ENCODE data around the gene ADARB1. TPM values are rescaled to one million over a fixed set of nuclear protein-coding genes. Genes with fewer than 3 reads are reported as not detected.

Gene ADARB1
- total and polyA plus RNA-seq, 5 donors: 9.1 to 23.8 (median 19.2) TPM

GRCh38 chr21:45178971-45179370 is 104.6 kb downstream of the ADARB1 start:
- Histone ChIP-seq H3K9me3 (ENCODE audit: control insufficient read depth, low read length) (no peaks in the 10 kb centered on the region), H3K4me1 (ENCODE audit: control insufficient read depth, insufficient read depth, low read length) (no peaks in the 10 kb centered on the region), H3K27me3 (ENCODE audit: control insufficient read depth, insufficient read depth) (no peaks in the 10 kb centered on the region), H3K27ac (ENCODE audit: low read length) (no peak overlapping the region), H3K4me3 (ENCODE audit: low read length) (no peak overlapping the region)
- DNase-seq: no peak
- WGBS: 87% methylated on average over 11 of the region's 11 CpGs
- intact Hi-C loops (cut with DNase I): no loop called here
- no peak for ATAC-seq

GRCh38 chr21:45179568-45180245 is 105.3 kb downstream of the ADARB1 start:
- Histone ChIP-seq H3K9me3 (ENCODE audit: control insufficient read depth, low read length) (no peaks in the 10 kb centered on the region), H3K27me3 (ENCODE audit: control insufficient read depth, insufficient read depth) (no peaks in the 10 kb centered on the region), H3K4me3 (ENCODE audit: low read length) (no peak overlapping the region), H3K27ac (ENCODE audit: low read length) (no peak overlapping the region), H3K4me1 (ENCODE audit: control insufficient read depth, insufficient read depth, low read length) (no peaks in the 10 kb centered on the region)
- ATAC-seq (peak in 1 of 2 donors; percentile 16), DNase-seq (no peak)
- WGBS: 93% methylated on average over 20 of the region's 20 CpGs
- intact Hi-C loops (cut with DNase I): no loop called here

DNA sequence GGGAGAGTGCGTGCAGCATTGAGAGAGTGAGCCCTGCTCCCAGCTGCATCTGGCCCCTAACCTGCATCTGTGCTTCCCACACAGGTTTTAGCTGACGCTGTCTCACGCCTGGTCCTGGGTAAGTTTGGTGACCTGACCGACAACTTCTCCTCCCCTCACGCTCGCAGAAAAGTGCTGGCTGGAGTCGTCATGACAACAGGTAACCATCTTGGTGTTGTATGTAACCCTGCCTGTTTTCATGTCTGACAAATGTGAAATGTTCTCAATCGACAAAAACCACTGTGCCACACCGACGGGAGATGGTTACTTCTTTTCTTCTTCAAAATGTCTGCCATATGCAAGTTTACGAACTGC is 105.8 kb downstream of the ADARB1 start:
- Histone ChIP-seq H3K27ac (ENCODE audit: low read length) (no peak overlapping the region), H3K27me3 (ENCODE audit: control insufficient read depth, insufficient read depth) (no peaks in the 10 kb centered on the region), H3K4me1 (ENCODE audit: control insufficient read depth, insufficient read depth, low read length) (no peaks in the 10 kb centered on the region), H3K9me3 (ENCODE audit: control insufficient read depth, low read length) (no peaks in the 10 kb centered on the region), H3K4me3 (ENCODE audit: low read length) (no peak overlapping the region)
- ATAC-seq (no peak), DNase-seq (no peak)
- WGBS: 91% methylated on average over 11 of the region's 11 CpGs
- intact Hi-C loops (cut with DNase I): no loop called here

- intact Hi-C loops (cut with DNase I): no loop called here
- 81% methylated on average over 1 of the region's 1 CpG for WGBS
- ATAC-seq (no peak), DNase-seq (no peak)
- no peaks in the 10 kb centered on the region for H3K9me3 ChIP-seq (ENCODE audit: control insufficient read depth, low read length)
- no peaks in the 10 kb centered on the region for H3K27me3 ChIP-seq (ENCODE audit: control insufficient read depth, insufficient read depth)
- no peaks in the 10 kb centered on the region for H3K4me1 ChIP-seq (ENCODE audit: control insufficient read depth, insufficient read depth, low read length)
- H3K4me3 ChIP-seq (ENCODE audit: low read length): no peak overlapping the region
- no peak overlapping the region for H3K27ac ChIP-seq (ENCODE audit: low read length)
Measured at GRCh38 chr21:45182958-45183357, 108.6 kb downstream of the ADARB1 start.

GRCh38 chr21:45183852-45184251 is 109.5 kb downstream of the ADARB1 start:
- 76% methylated on average over 2 of the region's 2 CpGs for WGBS
- intact Hi-C loops (cut with DNase I): no loop called here
- Histone ChIP-seq H3K27me3 (ENCODE audit: control insufficient read depth, insufficient read depth) (no peaks in the 10 kb centered on the region), H3K4me3 (ENCODE audit: low read length) (no peak overlapping the region), H3K4me1 (ENCODE audit: control insufficient read depth, insufficient read depth, low read length) (no peaks in the 10 kb centered on the region), H3K27ac (ENCODE audit: low read length) (no peak overlapping the region), H3K9me3 (ENCODE audit: control insufficient read depth, low read length) (no peaks in the 10 kb centered on the region)
- no peak for ATAC-seq
- DNase-seq: no peak

DNA sequence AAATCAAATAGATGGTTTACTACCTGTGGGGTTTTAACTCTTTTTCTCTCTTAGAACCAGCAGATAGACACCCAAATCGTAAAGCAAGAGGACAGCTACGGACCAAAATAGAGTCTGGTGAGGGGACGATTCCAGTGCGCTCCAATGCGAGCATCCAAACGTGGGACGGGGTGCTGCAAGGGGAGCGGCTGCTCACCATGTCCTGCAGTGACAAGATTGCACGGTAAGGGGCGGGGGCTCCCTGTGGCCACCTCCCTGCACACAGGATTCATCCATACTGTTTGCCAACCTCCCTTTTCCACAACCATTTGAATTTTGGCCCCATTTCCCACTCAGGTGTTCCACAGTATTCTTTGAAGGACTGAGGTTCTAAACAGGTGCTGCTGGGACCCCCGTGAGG is 110.5 kb downstream of the ADARB1 start:
- Histone ChIP-seq H3K27ac (ENCODE audit: low read length) (no peak overlapping the region), H3K4me1 (ENCODE audit: control insufficient read depth, insufficient read depth, low read length) (no peaks in the 10 kb centered on the region), H3K4me3 (ENCODE audit: low read length) (no peak overlapping the region), H3K9me3 (ENCODE audit: control insufficient read depth, low read length) (no peaks in the 10 kb centered on the region), H3K27me3 (ENCODE audit: control insufficient read depth, insufficient read depth) (no peaks in the 10 kb centered on the region)
- 95% methylated on average over 11 of the region's 11 CpGs for WGBS
- peak in 1 of 3 donors; percentile 6 for DNase-seq
- no peak for ATAC-seq
- intact Hi-C loops (cut with DNase I): no loop called here

- no peak for ATAC-seq
- Histone ChIP-seq H3K4me1 (ENCODE audit: control insufficient read depth, insufficient read depth, low read length) (no peaks in the 10 kb centered on the region), H3K27me3 (ENCODE audit: control insufficient read depth, insufficient read depth) (no peaks in the 10 kb centered on the region), H3K4me3 (ENCODE audit: low read length) (no peak overlapping the region), H3K27ac (ENCODE audit: low read length) (no peak overlapping the region), H3K9me3 (ENCODE audit: control insufficient read depth, low read length) (no peaks in the 10 kb centered on the region)
- WGBS: 99% methylated on average over 1 of the region's 1 CpG
- no peak for DNase-seq
- intact Hi-C loops (cut with DNase I): no loop called here
Measured at GRCh38 chr21:45186709-45187108, 112.3 kb downstream of the ADARB1 start.

GRCh38 chr21:45187646-45188045 is 113.3 kb downstream of the ADARB1 start:
- DNase-seq (no peak), ATAC-seq (no peak)
- H3K27ac ChIP-seq (ENCODE audit: low read length): no peak overlapping the region
- intact Hi-C loops (cut with DNase I): no loop called here
- no peaks in the 10 kb centered on the region for H3K4me1 ChIP-seq (ENCODE audit: control insufficient read depth, insufficient read depth, low read length)
- H3K4me3 ChIP-seq (ENCODE audit: low read length): no peak overlapping the region
- H3K9me3 ChIP-seq (ENCODE audit: control insufficient read depth, low read length): no peaks in the 10 kb centered on the region
- H3K27me3 ChIP-seq (ENCODE audit: control insufficient read depth, insufficient read depth): no peaks in the 10 kb centered on the region
- 98% methylated on average over 1 of the region's 1 CpG for WGBS

- no peak overlapping the region for H3K27ac ChIP-seq (ENCODE audit: low read length)
- DNase-seq (no peak), ATAC-seq (no peak)
- 100% methylated on average over 2 of the region's 2 CpGs for WGBS
- no peaks in the 10 kb centered on the region for H3K4me1 ChIP-seq (ENCODE audit: control insufficient read depth, insufficient read depth, low read length)
- H3K27me3 ChIP-seq (ENCODE audit: control insufficient read depth, insufficient read depth): no peaks in the 10 kb centered on the region
- no peaks in the 10 kb centered on the region for H3K9me3 ChIP-seq (ENCODE audit: control insufficient read depth, low read length)
- intact Hi-C loops (cut with DNase I): no loop called here
- H3K4me3 ChIP-seq (ENCODE audit: low read length): no peak overlapping the region
Measured at GRCh38 chr21:45190013-45190412, 115.6 kb downstream of the ADARB1 start.

GRCh38 chr21:45192332-45192731 is 118.0 kb downstream of the ADARB1 start:
- WGBS: 62% methylated on average over 3 of the region's 3 CpGs
- H3K4me3 ChIP-seq (ENCODE audit: low read length): no peak overlapping the region
- no peaks in the 10 kb centered on the region for H3K9me3 ChIP-seq (ENCODE audit: control insufficient read depth, low read length)
- DNase-seq (no peak), ATAC-seq (no peak)
- H3K4me1 ChIP-seq (ENCODE audit: control insufficient read depth, insufficient read depth, low read length): no peaks in the 10 kb centered on the region
- no peaks in the 10 kb centered on the region for H3K27me3 ChIP-seq (ENCODE audit: control insufficient read depth, insufficient read depth)
- H3K27ac ChIP-seq (ENCODE audit: low read length): no peak overlapping the region
- intact Hi-C loops (cut with DNase I): no loop called here

- ATAC-seq: no peak
- Histone ChIP-seq H3K27me3 (ENCODE audit: control insufficient read depth, insufficient read depth) (no peaks in the 10 kb centered on the region), H3K9me3 (ENCODE audit: control insufficient read depth, low read length) (no peaks in the 10 kb centered on the region), H3K4me1 (ENCODE audit: control insufficient read depth, insufficient read depth, low read length) (no peaks in the 10 kb centered on the region), H3K27ac (ENCODE audit: low read length) (no peak overlapping the region), H3K4me3 (ENCODE audit: low read length) (no peak overlapping the region)
- DNase-seq: no peak
- 96% methylated on average over 5 of the region's 5 CpGs for WGBS
- intact Hi-C loops (cut with DNase I): no loop called here
Measured at GRCh38 chr21:45196620-45197019, 122.2 kb downstream of the ADARB1 start.

GRCh38 chr21:45199201-45199600 is 124.8 kb downstream of the ADARB1 start:
- Histone ChIP-seq H3K4me1 (ENCODE audit: control insufficient read depth, insufficient read depth, low read length) (no peaks in the 10 kb centered on the region), H3K27ac (ENCODE audit: low read length) (no peak overlapping the region), H3K4me3 (ENCODE audit: low read length) (no peak overlapping the region), H3K9me3 (ENCODE audit: control insufficient read depth, low read length) (no peaks in the 10 kb centered on the region), H3K27me3 (ENCODE audit: control insufficient read depth, insufficient read depth) (no peaks in the 10 kb centered on the region)
- no peak for DNase-seq
- intact Hi-C loops (cut with DNase I): no loop called here
- WGBS: 93% methylated on average over 7 of the region's 7 CpGs
- no peak for ATAC-seq
